ENCODE measurements around the gene MAB21L4.

Gene MAB21L4

DNA sequence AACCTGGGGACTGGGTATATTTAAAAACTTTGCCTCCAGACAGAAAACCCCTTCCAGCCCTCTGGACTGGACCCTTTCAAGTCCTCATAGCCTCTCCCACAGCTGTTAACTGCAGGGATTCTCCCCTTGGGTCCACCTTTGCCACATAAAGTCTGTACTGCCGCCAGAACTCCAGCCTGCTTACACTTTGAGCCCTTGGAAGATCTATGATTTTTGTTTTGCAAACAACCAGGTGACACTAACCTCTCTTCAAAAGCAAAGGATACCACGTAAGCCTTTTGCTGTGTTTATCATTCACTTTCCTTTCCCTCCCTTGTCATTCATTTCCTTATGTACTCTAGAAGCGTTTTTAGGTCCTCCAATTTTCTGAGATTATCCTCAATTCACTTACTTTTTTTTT is 31.5 kb downstream of the MAB21L4 start:
- Mint-ChIP-seq H3K4me3 (no peak overlapping the region), H3K4me1 (ENCODE audit: low read depth) (peaks cover 2% of the 10 kb centered on the region), H3K9me3 (no peaks in the 10 kb centered on the region), H3K27me3 (ENCODE audit: low read depth) (peaks cover 16% of the 10 kb centered on the region), H3K36me3 (ENCODE audit: low read depth) (no peaks in the 10 kb centered on the region), H3K27ac (no peak overlapping the region)
- no peak for DNase-seq (ENCODE audit: low spot score)

DNA sequence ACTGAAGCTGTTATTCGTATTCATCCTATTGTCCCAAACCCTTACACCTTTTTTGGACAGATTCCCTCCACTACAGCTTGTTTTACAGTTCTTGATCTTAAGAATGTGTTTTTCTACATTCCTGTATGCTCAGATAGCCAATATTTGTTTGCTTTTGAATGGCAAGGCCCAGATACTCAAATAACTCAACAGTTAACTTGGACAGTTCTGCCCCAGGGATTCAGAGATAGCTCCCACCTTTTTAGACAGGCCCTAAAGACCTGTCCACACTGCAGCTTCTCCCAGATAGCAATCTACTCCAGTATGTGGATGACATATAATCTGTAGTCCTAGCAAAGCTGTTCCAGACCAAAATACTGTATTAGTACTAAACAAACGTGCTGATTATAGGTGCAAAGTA is 34.4 kb downstream of the MAB21L4 start:
- Mint-ChIP-seq H3K4me1 (ENCODE audit: low read depth) (peaks cover 2% of the 10 kb centered on the region), H3K36me3 (ENCODE audit: low read depth) (no peaks in the 10 kb centered on the region), H3K4me3 (no peak overlapping the region), H3K27me3 (ENCODE audit: low read depth) (peaks cover 16% of the 10 kb centered on the region), H3K9me3 (no peaks in the 10 kb centered on the region), H3K27ac (no peak overlapping the region)
- no peak for DNase-seq (ENCODE audit: low spot score)

DNA sequence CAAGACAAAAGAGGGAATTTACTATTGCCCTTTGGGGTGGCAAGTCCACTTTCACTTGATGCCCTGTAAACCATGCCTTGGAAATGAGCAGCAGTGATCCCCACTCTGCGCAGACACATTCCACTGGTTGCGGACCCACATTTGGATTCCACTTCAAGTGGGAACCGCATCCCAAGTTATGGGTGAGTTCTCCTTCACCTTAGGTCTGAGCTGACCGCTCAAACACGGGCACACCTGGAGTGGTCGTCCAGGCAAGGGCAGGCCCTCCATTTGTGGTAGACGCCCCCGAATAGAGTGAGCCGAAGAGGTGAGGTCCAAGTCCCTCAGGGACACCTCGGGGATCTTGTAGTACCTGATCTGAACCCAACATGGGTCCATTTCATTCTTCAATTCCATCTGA is 37.1 kb downstream of the MAB21L4 start:
- no peaks in the 10 kb centered on the region for H3K36me3 Mint-ChIP-seq (ENCODE audit: low read depth)
- peaks cover 6% of the 10 kb centered on the region for H3K9me3 Mint-ChIP-seq
- H3K27me3 Mint-ChIP-seq (ENCODE audit: low read depth) = peaks cover 8% of the 10 kb centered on the region

DNA sequence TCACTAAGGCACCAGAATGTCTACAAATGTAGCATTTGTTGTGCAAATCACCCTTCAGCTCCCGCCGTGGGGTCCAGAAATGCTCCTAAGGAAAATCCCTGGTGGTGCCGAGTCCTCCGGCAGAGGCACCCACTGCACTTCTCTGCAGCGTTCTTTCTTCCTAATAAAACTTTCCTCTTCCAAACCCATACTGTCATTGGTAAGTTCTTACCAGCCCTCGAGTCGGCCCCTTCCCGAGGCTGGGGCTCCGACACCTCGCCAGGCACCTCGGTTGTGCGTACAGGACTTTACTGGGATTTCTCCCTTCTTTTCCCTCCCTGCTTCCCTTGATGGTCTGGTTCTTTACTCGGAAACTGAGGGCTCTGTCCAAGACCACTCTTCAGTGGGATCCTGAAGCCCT is 37.6 kb downstream of the MAB21L4 start:
- Mint-ChIP-seq H3K27ac (no peak overlapping the region), H3K36me3 (ENCODE audit: low read depth) (no peaks in the 10 kb centered on the region), H3K4me3 (no peak overlapping the region), H3K4me1 (ENCODE audit: low read depth) (no peaks in the 10 kb centered on the region), H3K9me3 (peaks cover 6% of the 10 kb centered on the region), H3K27me3 (ENCODE audit: low read depth) (peaks cover 5% of the 10 kb centered on the region)
- no peak for DNase-seq (ENCODE audit: low spot score)

More for the DNA sequence above, 37.1 kb downstream of the MAB21L4 start:
- no peak overlapping the region for H3K27ac Mint-ChIP-seq
- DNase-seq (ENCODE audit: low spot score) = no peak
- no peak overlapping the region for H3K4me3 Mint-ChIP-seq
- no peaks in the 10 kb centered on the region for H3K4me1 Mint-ChIP-seq (ENCODE audit: low read depth)

DNA sequence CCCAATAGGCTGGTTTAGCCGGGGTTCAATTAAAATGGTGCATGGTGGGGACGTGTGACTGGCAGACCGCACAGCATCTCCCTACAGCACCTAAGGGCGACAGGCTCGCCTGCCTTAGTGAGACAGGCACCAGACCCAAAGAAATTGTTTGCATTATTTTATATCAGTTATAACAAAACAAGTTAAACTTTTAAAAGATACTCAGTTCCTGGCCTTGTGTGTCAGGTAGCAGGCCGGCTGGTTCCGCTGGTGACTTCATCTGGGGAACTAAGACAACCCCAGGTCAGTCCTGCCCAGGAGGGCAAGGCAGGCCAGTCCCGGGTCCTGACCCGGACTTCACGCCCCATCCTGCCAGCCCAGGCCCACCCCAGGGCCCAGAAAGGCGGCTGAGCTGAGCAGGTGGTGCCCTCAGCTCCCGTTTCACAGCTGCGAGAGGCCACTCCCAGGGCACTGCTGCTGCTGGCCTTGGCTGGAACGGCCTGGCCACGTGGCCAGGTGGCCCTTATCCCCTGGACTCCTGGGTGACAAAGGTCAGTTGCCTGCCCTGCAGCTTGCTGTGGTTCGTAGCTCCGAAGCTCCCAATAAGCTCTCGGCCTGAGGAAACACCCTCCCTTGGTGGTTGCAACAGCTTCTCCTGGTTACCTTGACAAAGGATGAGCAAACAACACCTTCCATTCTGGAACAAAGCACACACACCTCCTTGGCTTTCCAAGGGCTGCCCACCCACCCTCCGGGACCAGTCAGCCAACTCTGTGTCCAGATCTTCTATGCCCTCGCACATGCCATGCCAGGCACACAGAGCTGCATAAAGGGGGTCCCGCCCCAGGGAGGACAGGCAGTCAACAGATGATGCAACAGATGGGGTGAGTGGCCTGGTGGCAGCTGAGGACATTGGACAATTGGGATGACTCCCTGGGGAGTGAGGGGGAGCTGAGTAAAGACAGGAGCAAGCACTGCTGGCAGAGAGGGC is 38.6 kb downstream of the MAB21L4 start:
- peaks cover 2% of the 10 kb centered on the region for H3K27me3 Mint-ChIP-seq (ENCODE audit: low read depth)
- no peaks in the 10 kb centered on the region for H3K4me1 Mint-ChIP-seq (ENCODE audit: low read depth)
- no peak overlapping the region for H3K27ac Mint-ChIP-seq
- no peak for DNase-seq (ENCODE audit: low spot score)
- no peak overlapping the region for H3K4me3 Mint-ChIP-seq
- peaks cover 6% of the 10 kb centered on the region for H3K9me3 Mint-ChIP-seq
- H3K36me3 Mint-ChIP-seq (ENCODE audit: low read depth) = no peaks in the 10 kb centered on the region

DNA sequence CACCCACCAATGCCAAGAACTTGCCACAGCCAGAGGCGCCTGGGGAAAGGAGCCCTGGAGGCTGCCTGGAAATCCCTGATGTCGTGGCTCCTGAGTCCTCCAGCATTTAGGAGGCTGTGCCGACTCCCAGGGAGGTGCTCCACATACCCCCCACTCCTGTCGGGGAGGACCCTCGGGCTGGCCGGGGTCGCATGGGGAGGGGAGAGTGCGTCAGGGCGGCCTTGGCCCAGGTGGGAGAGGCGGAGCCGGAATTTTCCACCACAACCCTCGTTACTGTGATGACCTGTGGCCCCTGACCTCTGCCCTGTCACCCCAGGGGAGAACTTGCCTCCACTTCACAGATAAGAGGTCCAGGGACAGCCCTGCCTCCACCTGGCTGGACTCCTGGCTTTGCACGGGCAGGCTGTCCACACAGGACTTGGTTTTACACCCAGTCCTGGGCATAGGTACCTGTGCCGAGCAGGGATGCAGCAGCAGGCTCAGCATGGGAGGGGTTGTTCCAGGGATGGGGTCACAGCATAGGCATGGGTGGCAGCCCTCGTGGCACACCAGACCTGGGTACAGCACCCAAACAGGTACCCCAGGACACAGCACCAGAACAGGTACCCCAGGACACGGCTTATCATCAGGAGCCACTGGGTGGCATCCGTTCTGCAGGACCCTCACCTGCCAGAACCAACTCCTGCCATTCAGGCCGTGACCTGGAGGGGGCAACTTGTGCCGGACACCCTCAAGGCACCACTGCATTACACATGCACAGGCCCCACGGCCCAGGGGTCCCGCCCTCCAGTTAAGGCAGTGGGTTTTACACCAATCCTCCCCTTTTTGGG is 39.6 kb downstream of the MAB21L4 start:
- no peaks in the 10 kb centered on the region for H3K4me1 Mint-ChIP-seq (ENCODE audit: low read depth)
- no peak overlapping the region for H3K27ac Mint-ChIP-seq
- H3K36me3 Mint-ChIP-seq (ENCODE audit: low read depth) = no peaks in the 10 kb centered on the region
- no peak overlapping the region for H3K4me3 Mint-ChIP-seq
- H3K9me3 Mint-ChIP-seq = peaks cover 6% of the 10 kb centered on the region
- peaks cover under 1% of the 10 kb centered on the region for H3K27me3 Mint-ChIP-seq (ENCODE audit: low read depth)
- DNase-seq (ENCODE audit: low spot score) = no peak

DNA sequence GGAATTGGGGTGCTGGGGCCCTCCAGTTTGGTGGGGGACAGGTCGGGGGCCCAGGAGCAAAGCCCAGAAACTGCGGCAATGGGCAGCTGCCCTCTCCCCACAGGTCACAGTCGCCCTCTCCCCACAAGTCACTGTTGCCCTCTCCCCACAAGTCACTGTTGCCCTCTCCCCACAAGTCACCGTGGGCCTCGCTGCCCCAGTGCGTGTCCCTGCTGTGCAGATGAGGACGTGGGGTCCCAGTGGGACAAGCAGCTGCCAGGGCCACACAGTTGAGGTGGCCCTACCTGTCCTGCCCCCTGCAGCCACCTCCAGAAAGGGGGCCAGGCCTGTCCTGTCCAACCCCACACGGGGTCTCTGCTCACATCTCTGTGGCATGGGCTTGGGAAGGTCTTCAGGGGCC is 40.3 kb downstream of the MAB21L4 start:
- H3K9me3 Mint-ChIP-seq = peaks cover 6% of the 10 kb centered on the region
- no peaks in the 10 kb centered on the region for H3K27me3 Mint-ChIP-seq (ENCODE audit: low read depth)
- DNase-seq (ENCODE audit: low spot score) = no peak
- H3K4me1 Mint-ChIP-seq (ENCODE audit: low read depth) = no peaks in the 10 kb centered on the region
- H3K4me3 Mint-ChIP-seq = no peak overlapping the region
- no peak overlapping the region for H3K27ac Mint-ChIP-seq
- H3K36me3 Mint-ChIP-seq (ENCODE audit: low read depth) = no peaks in the 10 kb centered on the region

DNA sequence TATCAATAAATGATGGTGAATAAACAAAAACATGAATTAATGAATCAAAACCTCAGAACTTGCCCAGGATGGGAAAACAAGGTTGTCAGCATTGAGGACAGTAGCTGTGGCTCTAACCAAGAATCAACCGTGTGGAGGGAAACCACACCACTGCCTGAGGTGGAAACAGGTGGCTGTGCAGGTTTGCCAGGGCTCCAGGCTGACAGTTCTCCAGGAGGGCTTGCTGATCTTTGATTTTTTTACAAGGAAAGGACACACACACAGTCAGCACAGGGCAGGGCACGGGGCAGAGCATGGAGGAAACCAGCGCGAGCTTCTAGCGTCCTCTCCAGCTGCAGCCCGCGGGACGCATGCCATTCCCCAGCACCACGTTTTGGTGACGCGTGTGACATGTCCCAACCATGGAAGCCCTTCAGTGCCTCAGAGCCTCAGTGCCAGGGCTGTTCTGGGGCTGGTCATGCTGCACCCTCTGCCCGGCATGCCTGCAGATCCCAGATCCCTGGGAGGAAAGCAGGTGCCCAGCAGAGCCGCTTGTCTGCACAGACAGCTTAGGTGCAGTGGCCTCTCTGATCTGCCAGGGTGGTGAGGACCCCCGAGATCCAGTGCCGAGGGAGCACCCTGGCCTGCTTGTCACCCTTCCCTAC is 43.2 kb downstream of the MAB21L4 start:
- no peaks in the 10 kb centered on the region for H3K27me3 Mint-ChIP-seq (ENCODE audit: low read depth)
- H3K36me3 Mint-ChIP-seq (ENCODE audit: low read depth) = no peaks in the 10 kb centered on the region
- H3K4me1 Mint-ChIP-seq (ENCODE audit: low read depth) = no peaks in the 10 kb centered on the region
- peaks cover 8% of the 10 kb centered on the region for H3K9me3 Mint-ChIP-seq
- H3K4me3 Mint-ChIP-seq = no peak overlapping the region
- DNase-seq (ENCODE audit: low spot score) = no peak
- no peak overlapping the region for H3K27ac Mint-ChIP-seq

DNA sequence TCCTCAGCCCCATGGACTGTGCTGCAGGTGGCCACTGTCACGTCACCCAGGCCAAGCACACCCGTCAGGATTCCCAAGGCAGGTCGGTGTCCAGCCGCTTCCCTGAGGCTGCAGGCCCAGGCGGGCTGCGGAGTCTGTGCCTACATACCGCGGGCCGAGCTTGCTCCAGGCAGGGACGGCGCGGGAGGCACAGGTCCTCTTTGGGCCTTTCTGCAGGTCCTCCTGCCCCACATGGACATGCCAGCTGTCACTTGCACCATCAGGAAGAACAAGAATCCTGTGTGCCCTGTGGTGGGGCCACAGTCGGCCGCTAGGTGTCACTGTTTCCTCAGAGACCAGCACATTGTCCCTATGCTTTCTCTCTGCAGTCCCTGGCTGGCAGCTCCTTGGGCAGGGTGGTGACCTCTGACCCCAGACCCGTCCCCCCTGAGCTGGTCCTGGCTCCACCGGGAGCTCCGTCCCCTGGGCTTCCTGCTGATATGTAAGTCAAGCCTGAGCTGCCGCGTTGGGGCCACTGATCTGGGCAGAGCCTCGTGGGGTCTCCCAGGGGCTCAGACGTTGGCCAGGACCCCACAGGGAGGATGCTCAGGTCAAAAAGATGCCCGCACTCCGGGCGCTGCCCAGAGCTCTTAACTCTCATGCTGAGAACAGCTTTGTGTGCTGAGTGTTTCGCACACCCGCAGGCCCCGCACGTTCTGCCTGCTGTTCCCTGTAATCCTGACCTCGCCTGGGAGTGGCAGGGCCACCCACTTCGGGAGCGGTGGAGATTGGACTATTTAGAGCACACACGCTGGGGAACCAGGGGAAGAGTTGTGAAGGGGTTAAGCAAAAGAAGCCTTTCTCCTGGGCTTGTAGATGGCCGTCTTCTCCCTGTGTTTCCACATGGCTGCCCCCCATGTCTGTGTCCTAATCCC is 44.6 kb downstream of the MAB21L4 start:
- Mint-ChIP-seq H3K36me3 (ENCODE audit: low read depth) (no peaks in the 10 kb centered on the region), H3K9me3 (peaks cover 10% of the 10 kb centered on the region), H3K4me1 (ENCODE audit: low read depth) (no peaks in the 10 kb centered on the region), H3K27ac (no peak overlapping the region), H3K27me3 (ENCODE audit: low read depth) (no peaks in the 10 kb centered on the region), H3K4me3 (no peak overlapping the region)
- DNase-seq (ENCODE audit: low spot score) = peak; percentile 54

DNA sequence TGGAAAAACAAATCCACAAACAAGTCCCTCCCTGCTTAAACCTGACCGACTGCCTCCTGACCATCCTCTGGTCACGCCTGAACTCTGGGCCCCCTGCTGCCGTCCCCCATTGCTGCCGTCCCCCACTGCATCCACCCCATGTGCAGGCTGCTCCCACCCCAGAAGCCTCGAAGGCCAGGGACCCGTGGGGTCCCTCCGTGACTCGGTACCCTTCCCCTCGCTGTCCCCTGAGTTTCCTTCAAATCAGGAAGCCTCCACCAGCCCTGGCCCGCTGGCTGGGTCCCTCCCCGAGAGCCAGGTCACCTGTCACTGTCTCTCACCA is 45.2 kb downstream of the MAB21L4 start:
- Mint-ChIP-seq H3K36me3 (ENCODE audit: low read depth) (no peaks in the 10 kb centered on the region), H3K4me3 (no peak overlapping the region), H3K9me3 (peaks cover 10% of the 10 kb centered on the region), H3K4me1 (ENCODE audit: low read depth) (no peaks in the 10 kb centered on the region), H3K27ac (no peak overlapping the region), H3K27me3 (ENCODE audit: low read depth) (no peaks in the 10 kb centered on the region)
- no peak for DNase-seq (ENCODE audit: low spot score)

DNA sequence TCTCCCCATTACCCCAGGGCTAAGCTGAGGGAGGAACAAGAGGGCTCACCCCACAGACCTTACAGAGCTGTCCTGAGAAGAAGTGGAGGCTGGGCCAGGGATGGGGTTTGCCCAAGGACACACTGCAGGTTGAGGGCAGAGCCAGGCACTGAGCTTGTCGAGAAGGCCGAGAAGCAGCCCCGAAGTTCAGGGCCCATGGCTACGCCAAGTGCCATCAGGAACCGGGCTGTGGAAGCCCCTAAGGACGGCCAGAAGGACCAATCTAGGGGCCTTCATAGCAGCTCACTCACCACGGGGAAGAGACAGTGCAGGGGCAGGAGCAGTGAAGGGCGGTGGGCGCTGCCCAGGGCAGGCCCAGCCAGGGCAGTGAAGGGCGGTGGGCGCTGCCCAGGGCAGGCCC is 45.9 kb downstream of the MAB21L4 start:
- H3K36me3 Mint-ChIP-seq (ENCODE audit: low read depth) = no peaks in the 10 kb centered on the region
- H3K27me3 Mint-ChIP-seq (ENCODE audit: low read depth) = no peaks in the 10 kb centered on the region
- peaks cover 14% of the 10 kb centered on the region for H3K9me3 Mint-ChIP-seq
- DNase-seq (ENCODE audit: low spot score) = no peak
- H3K4me1 Mint-ChIP-seq (ENCODE audit: low read depth) = no peaks in the 10 kb centered on the region
- no peak overlapping the region for H3K27ac Mint-ChIP-seq
- no peak overlapping the region for H3K4me3 Mint-ChIP-seq

DNA sequence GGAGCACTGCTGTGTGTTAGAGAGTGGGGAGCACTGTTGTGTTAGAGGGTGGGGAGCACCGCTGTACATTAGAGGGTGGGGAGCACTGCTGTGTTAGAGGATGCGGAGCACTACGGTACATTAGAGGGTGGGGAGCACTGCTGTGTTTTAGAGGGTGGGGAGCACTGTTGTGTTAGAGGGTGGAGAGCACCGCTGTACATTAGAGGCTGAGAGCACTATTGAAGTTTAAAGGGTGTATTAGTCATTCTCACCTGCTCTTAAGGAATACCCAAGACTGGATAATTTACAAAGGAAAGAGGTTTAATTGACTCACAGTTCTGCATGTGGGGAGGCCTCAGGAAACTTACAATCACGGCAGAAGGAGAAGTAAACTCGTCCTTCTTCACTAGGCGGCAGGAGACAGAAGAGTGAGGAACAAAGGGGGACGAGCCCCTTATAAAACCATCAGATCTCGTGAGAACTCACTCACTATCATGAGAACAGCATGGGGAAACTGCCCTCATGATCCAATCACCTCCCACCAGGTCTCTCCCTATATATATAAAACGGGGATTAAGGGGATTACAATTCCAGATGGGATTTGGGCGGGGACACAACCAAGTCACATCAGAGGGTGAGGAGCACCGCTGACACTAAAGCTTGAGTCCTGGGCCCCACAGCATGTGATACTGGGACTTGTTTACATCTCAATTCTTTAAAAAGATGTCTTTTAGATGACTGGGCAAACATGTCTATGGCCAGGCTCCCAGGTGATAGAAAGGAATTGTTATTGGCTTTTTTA is 46.9 kb downstream of the MAB21L4 start:
- Mint-ChIP-seq H3K9me3 (peaks cover 13% of the 10 kb centered on the region), H3K4me1 (ENCODE audit: low read depth) (no peaks in the 10 kb centered on the region), H3K27me3 (ENCODE audit: low read depth) (no peaks in the 10 kb centered on the region), H3K4me3 (no peak overlapping the region), H3K36me3 (ENCODE audit: low read depth) (no peaks in the 10 kb centered on the region), H3K27ac (no peak overlapping the region)
- DNase-seq (ENCODE audit: low spot score) = no peak

DNA sequence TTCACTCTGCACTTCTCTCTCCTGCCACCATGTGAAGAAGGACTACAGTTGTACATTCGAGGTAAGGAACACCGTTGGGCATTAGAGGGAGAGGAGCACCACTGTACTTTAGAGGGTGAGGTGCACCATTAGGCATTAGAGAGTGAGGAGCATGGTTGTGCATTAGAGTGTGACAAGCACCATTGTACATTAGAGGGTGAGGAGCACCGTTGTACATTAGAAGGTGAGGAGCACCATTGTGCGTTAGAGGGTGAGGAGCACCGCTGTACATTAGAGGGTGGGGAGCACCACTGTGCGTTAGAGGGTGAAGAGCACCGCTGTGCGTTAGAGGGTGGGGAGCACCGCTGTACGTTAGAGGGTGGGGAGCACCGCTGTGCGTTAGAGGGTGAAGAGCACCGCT is 48.1 kb downstream of the MAB21L4 start:
- DNase-seq (ENCODE audit: low spot score) = no peak
- no peaks in the 10 kb centered on the region for H3K36me3 Mint-ChIP-seq (ENCODE audit: low read depth)
- no peak overlapping the region for H3K4me3 Mint-ChIP-seq
- peaks cover 11% of the 10 kb centered on the region for H3K9me3 Mint-ChIP-seq
- no peak overlapping the region for H3K27ac Mint-ChIP-seq
- H3K4me1 Mint-ChIP-seq (ENCODE audit: low read depth) = no peaks in the 10 kb centered on the region
- H3K27me3 Mint-ChIP-seq (ENCODE audit: low read depth) = no peaks in the 10 kb centered on the region
